NCI-H187 treated with DMSO at 0.1 percent for 48 hours (cell line): ENCODE data around the gene ING4.
A peak's percentile ranks its signal among the peaks of the same experiment; 100 is the strongest.

Source experiments
- DNase-seq: peaks from one replicate; lab custom pipeline; 2025; lab: John Stamatoyannopoulos, UW

ING4 gene

GRCh38 chr12:6635856-6636531 lies 26.9 kb downstream of the ING4 start, which contains the start of gene LPAR5:
LPAR5 (minus strand) TSS chr12:6635959; CDS start chr12:6621248, 14,711 bp downstream.
- no peak for DNase-seq

GRCh38 chr12:6635375-6635855 lies 27.5 kb downstream of the ING4 start:
- DNase-seq = no peak

GRCh38 chr12:6632026-6632983 lies 30.6 kb downstream of the ING4 start:
- DNase-seq = no peak

- DNase-seq = no peak
These were observed 31.4 kb downstream of the ING4 start for GRCh38 chr12:6631549-6631961.

- no peak for DNase-seq
These were observed 32.2 kb downstream of the ING4 start for GRCh38 chr12:6630736-6631135.

GRCh38 chr12:6627616-6628015 lies 35.3 kb downstream of the ING4 start:
- DNase-seq = no peak

- DNase-seq = no peak
These were observed 36.1 kb downstream of the ING4 start for GRCh38 chr12:6626654-6627283.

DNA sequence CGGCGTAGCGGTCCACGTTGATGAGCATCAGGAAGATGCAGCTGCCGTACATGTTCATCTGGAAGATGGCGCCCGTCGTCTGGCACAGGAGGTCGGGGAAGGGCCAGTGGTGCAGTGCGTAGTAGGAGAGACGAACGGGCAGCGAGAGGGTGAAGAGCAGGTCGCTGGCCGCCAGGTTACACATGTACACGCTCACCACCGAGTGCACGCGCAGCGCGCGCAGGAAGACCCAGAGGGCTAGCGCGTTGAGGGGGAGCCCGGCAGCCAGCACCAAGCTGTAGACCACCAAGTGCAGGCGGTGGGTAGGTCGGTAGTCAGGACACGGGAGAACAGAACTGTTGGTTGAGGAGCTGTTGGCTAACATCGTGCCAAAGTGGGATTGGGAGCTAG lies 42.0 kb downstream of the ING4 start:
- DNase-seq = no peak

DNA sequence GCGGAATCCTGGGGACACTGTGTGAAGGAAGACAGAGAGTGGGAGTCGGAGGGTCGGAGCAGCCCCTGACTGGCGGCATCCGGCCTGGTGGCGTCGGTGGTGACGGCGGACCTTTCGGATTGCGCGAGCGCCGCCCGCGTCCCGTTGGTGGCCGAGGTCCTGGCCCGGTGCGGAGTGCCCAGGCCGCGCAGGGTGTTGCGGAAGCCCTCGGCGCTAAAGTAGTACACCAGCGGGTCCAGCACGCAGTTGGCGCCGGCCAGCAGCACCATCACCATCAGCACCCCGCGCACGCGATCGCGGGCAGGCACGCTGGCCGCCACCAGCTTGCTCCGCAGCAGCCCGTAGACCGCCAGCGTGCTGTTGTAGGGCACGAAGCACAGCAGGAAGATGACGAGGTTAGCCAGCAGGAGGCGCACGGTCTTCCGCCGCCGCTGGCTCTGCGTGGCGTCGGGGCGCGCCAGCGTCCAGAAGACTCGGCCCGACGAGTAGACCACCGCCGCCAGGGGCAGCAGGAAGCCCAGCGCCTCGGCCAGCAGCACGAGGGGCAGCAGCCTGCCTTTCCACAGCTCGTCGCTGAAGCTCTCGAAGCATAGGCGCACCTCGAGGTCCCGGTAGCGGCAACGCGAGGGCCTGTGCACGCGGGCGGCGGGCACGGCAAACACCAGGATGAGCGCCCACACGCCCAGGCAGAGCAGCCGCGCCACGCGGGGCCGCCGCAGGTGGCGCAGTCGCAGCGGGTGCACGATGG lies 42.6 kb downstream of the ING4 start:
- DNase-seq = no peak

GRCh38 chr12:6618483-6619225 lies 44.3 kb downstream of the ING4 start:
- DNase-seq = no peak

DNA sequence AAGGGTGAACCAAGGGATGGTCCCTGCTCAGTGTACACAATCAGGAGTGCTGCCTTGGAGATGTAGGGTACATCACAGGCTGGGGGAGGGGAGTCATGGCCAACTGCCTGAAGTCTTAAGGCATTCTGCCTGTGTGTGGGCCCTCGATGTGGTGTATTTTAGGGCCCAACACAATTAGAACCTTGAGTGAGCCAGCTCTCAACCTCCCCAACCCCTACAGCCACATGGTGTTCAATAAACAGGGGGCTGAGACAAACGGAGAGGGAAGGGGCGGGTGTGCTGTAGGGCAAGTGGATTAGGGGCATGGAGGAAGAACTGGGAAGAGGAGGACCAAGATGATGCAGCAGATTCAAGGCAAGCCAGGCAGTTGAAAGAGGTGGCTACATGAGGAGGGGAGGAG lies 47.1 kb downstream of the ING4 start:
- no peak for DNase-seq

DNA sequence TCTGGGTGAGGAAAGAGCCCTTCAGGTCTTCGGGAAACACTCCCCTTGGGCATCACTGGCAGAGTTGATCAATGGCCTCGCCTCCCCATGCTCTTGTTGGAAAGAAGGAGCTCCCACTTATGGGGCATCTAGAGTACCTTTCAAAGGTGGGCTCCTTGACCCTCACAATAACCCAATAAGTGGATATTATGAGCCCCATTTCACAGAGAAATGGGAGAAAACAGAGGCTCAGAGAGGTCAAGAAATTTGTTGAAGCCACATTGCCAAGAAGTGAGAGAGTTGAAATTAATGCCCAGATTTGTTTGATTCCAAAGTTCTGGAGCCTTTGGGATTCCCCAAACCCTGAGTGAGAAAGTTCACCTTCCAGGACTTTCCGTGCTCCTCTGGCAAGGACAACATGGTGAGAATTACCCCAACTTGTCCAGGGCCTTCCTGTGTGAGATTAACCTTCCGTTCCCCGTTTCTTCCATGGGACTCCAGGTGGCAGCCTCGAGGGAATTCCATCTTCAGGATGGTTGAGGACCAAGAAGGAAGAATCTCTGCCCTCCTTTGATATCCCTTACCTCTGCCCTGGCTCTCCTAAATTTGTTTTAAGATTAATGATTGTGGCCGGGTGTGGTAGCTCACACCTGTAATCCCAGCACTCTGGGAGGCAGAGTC lies 48.3 kb downstream of the ING4 start:
- no peak for DNase-seq

- peak; percentile 89 for DNase-seq
These were observed 49.0 kb downstream of the ING4 start for GRCh38 chr12:6613776-6614512.

DNA sequence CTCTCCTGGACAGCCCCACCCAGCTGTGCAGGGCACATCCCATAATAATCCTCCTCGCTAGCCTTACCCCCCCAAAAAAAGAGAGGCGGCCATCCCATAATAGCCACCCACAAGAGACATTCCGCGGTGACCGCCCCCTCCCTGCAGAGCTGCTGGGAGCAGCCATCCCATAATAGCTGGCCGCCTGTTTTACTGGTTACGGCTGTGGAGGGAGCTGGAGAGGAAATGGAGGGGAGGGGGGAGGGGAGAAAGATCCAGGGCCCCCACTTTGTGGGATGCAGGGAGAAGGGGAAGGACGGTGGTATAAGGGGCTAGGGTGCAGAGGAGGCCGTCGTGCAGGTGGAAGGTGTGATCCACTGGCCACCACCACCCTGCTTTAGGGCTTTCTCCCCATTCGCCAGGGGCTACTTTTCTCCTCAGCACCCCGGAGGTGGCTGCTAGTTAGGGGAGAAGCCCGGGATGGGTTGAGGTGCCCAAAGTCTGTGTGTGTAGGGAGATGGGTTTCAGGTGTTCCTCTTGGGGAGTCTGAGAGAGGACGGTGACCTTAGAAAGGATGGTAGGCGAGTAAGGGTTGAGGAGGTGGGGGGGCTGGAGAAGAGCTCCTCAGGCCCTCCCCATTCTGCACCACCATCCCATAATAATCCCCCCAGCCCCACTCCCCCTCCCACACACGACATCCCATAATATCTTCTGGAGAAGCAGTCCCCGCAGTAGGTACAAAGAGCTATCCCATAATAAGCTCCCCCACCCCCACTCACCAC lies 49.7 kb downstream of the ING4 start:
- peak; percentile 75 for DNase-seq

DNA sequence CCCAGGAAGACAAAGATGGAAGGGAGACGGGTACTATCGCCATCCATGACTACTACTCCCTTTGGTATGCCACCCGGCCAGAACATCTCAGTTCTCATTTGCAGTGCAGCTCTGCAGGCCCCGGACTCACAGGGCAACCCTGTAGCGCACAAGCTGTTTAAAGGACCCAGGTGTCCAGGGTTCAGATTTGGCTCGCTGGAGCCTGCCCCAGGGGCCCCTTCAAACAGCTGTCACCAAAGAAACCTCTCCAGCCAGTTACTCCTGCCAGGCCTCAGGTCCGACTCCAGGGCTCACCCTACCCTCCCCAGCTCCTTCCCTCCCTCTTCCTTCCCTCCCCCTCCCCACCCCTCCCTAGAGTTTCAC lies 50.3 kb downstream of the ING4 start:
- DNase-seq = no peak

- no peak for DNase-seq
These were observed 50.7 kb downstream of the ING4 start for GRCh38 chr12:6612247-6612646.

- no peak for DNase-seq
These were observed 54.2 kb downstream of the ING4 start for GRCh38 chr12:6608592-6609281.

GRCh38 chr12:6607751-6608591 lies 54.9 kb downstream of the ING4 start:
- peak; percentile 96 for DNase-seq
